Measurements from ENCODE around the gene IGF2R.
A peak's percentile ranks its signal among the peaks of the same experiment; 100 is the strongest.
"Not testable (repeated sequence)": the region's sequence is repeated elsewhere in the genome, so short reads cannot be mapped to it uniquely, and the experiment has no call there.

IGF2R gene

DNA sequence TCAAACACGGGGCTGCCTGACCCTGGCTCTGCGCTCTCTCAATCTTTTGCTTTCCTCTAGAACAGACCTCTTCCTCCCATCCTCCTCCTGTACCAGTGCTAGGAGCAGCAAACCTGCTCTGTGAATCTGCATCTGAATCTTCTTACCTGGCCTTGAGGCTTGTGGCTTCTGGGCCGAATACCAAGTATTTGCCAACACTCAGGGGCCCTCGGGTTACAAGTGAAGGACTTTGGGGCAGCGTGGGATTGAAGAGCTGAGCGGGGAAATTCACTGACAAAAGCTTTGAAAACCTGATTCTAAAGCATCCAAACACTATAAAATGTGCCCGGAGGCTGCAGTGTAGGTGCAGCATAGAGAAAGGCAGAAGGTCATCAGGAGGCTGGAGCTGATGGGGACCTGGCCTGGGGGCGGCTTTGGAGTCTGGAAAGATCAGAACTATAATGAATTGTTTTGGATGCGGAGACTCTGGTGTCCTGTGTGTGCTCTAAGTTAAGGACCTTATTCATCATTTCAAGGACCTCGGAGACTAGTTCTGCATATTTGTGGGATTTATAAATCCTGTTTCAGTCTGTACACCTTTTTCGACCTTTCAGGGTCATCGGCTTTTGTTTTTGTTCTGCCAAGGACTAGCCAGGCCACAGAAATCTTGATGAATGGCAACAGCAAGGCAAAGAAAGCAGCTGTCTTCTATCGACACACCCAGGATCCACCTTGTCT, 16.4 kb upstream of the IGF2R start:
- DNase-seq, result no peak

DNA sequence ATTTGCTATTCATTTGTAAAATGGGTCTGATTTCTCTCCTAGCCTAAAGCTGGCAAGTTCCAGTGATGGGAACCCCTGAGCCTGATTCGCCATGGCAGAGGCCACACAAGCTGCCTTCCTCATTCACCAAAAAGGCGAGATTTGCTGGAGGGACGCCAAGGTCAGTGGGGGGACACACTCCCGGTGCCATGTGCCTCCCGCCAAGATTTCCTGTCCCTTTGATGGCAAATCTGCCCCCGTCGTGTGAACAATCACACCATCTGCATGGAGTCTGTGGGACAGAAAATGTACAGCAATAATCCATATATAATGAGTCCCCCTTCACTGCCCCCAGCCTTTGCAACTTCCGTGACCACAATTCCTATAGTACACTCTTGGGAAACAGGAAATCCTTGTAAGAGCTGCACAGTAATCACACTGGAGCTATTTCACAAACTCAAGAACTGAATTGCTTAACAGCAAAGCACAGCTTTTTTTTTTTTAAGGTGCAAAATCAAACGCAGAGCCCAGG, 15.7 kb upstream of the IGF2R start:
- DNase-seq, result peak; percentile 98

DNA sequence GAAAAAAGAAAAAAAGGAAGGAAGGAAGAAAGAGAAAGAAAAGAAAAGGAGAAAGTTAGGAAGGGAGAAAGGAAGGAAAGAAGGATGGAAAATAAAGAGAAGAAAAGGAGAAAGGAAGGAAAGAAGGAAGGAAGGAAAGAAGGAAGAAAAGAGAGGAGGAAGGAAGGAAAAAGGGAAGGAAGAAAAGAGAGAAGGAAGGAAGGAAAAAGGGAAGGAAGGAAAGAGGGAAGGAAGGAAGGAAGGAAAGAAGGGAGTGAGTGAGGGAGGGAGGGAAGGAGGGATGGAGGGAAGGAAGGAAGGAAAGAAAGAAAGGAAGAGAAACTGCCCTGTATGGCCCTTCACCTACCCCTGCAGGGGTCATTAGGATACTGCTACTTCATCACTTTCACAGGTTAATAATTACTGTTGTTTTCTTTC, 12.9 kb upstream of the IGF2R start:
- no peak for DNase-seq

DNA sequence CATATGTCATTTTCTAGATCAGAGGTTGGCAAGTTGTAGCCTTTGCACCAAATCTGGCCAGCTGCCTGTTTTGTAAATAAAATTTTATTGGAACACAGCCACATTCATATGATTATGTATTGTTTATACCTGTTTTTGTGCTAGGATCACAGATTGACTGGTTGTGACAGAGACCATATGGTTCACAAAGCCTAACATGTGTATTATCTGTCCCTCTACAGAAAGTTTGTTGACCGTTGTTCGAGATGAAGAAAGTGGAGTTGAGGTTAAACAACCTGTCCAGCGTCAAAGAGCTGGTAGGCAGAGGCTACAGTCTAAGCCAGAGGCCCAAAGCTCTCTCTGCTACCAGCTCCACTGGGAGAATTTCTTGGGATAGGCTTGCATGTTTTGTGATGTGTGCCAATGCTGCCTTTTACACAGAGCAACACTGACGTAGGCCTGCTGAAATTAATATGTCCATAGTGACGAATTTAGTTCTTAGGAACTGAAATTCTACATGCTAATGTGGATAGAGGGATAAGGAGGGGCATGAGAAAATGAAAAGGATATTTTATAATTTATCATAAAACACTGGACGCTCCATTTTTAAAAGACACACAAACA, 11.7 kb upstream of the IGF2R start:
- no peak for DNase-seq

DNA sequence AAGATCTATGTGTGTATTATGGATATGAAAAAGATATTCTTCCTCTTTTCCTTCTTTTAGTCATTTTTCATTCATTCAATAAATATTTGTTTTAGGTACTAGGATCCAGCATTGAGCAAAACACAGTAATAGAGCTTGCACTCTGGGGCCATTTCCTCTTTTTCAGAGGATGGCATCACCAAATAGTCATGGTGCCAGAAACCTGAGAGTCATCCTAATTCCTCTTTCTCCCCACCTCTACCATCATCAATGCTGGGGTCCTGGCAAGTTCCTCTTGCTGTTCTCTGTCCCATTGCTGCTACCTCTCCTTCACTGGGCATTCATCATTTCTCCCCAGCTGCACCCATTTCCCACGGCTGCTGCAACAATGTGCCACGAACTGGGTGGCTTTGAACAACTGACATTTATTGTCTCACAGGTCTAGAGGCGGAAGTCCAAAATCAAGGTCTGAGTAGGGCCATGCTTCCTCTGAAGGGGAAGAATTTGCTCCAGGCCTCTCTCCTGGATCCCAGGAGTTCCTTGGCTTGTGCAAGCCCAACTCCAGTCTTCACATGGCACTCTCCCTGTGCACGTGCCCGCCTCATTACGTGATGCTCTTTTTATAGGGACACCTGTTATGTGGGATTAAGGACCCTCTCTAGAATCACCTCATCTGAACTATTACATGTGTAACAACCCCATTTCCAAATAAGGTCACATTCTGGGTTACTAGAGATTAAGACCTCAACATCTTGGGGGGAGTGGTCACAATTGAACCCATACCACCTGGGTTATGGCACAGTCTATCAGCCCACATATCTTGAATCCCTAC, 9.5 kb upstream of the IGF2R start:
- DNase-seq, result peak; percentile 87 to 92

DNA sequence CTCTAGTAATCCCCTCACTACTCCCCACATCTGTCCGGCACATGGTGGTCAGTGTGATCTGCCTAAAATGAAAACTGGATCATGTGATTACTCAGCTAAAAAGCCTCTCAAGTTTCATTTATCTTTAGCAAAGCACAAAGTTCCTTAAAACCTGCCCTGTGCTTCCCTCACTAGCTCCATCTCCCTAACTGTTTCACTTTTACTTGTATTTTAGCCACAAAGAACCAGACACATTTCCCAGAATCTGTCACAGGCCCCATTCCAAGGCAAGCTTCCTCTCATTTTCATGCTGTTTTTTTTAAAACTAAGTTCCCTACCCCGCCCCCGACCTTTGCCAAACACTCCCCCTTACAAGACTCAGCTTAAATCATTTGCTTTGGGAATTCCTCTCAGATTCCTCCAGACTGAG, 8.9 kb upstream of the IGF2R start:
- DNase-seq, result no peak

DNA sequence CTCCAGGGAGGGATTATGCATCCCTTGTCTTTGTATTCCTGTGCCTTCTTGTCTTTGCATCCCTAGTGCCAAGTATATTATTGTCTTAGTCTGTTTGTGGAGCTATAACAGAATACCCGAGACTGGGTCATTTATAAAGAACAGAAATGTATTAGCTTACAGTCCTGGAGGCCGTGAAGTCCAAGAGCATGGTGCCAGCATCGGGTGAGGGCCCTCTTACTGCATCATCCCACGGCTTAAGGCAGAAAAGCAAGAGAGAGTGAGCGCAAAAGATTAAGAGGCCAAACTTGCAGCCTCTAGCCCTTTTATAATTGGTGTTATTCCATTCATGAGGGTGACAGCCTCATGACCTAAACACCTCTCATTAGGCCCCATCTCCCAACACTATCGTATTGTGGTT, 8.4 kb upstream of the IGF2R start:
- DNase-seq, result no peak

DNA sequence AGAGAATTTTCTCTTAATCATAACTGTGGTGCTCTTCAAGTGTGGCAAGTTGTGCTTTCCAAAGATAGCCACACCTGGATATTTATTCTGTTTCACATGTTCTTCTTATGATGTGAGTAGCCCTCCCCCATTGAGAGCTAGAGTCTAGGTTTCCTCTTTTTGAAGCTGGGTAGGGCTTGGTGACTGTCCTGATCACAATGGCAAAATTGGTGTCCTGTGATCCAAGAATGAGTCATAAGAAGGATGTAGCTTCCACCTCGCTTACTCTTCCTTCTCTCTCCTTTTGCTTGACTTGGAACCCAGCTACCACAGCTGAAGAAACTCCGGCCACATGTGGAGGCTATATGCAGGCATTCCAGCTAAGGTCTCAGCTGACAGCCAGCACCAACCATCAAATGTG, 7.4 kb upstream of the IGF2R start:
- peak in 1 of 2 experiments; percentile 8 for DNase-seq

DNA sequence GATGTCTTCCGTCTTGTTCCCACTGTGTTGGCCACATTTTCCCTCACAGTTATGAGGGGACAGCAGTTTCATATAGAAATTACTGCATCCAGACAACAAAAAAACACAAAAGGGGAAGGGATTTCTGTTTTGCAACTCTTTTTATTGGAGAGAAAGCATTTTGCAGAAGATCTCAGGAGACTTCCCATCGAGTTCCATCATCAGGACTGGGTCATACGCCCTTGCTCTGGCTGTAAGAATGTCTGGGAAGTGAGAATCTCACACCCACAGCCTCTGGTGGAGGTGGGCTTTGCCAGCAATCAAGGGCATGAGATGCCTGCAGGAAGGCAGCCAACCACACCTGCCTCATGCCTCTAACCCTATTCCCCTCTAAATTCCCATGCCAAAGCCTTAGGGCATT, 5.8 kb upstream of the IGF2R start:
- DNase-seq, result no peak

DNA sequence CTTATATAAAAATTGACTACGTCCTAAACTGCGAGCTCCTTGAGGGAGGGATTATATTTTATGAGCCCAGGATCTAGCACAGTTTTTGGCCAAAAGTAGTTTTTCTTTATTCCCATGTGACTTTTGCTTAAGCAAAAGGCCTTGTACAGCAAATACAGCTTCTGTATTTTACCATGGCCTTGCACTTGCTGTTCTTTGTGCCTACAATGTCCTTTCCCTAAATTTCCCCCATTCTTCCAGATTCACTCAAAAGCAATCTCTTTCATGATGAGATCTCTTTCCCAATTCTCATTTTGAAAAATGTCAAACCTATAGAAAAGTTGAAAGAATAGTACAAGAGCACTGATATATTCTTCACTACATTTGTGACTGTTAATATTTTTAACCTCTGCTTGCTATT, 4.8 kb upstream of the IGF2R start:
- no peak for DNase-seq

DNA sequence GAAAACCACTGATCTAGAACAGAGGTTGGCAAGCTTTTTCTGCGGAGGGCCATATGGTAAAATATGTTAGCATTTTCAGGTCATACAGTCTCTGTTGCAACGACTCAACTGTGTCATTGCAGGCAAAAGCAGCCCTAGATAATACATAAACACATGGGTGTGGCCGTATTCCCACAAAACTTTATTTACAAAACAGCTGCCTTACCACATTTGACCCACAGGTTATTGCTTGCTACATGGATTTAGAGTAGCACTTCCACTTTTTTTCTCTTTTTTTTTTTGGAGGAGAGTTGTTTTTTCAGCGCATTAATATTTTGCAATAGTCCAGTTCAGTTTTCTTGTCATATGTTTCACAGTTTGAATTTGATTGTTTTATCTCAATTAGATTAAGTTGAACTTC, 2.5 kb upstream of the IGF2R start:
- peak; percentile 31 to 39 for DNase-seq

DNA sequence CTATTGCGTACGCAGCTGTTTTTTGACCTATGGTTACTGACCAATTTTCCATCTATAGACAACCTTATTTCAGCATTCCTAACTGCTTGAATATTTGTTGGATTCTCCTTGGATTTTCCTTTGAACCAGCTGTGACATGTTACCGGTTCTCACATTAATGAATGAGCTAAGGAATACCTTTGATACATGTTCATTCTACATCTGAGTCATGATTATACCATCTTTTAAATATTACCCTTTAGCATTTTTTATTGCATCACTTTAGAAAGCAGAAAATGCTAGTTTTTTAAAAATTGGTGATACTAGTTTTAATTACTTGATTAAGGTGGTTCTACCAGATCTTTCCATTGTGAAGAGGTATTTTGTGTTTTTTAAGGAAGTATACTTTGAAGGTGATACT, 1.9 kb upstream of the IGF2R start:
- DNase-seq, result no peak

DNA sequence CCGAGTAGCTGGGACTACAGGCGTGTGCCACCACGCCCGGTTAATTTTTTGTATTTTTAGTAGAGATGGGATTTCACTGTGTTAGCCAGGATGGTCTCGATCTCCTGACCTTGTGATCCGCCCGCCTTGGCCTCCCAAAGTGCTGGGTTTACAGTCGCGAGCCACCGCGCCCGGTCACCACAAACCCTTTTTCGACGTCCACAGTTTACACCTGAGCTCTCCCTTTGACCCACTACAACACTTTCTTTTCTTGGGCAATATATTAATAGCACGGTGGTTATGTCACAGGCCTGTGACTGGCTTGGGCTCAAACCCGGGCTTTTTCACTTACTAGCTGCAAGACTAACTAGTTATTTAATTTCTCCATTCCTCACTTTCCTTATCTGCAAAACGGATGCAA, 1.3 kb upstream of the IGF2R start:
- DNase-seq, result not testable (repeated sequence)

DNA sequence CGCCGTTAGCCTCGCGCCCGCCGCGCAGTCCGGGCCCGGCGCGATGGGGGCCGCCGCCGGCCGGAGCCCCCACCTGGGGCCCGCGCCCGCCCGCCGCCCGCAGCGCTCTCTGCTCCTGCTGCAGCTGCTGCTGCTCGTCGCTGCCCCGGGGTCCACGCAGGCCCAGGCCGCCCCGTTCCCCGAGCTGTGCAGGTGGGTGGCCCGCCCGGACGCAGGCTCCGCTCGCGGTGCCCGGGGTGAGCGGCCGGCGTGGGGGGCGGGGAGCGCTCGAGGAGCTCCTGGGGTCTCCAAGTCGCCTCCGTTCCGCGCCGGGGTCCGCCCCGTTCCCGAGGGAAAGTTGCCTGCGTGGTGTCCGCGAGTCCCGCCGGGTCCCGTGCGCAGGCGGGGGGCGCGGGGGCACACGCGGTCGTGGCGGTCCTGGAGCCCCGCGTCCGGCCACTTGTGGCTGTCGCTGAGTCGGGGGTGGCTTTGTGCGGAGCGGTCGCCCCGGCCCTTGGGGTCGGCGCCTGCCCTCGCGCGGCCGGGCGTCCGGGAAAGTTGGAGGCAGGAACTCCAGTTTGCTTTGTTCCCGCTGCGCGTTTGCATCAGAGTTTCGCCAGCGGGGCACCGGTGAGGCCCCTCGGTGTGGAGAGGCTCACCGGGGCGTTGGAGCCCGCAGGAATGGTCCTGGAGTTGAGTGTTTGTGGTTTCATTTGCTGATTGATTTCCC, 476 bp downstream of the IGF2R start:
- DNase-seq, result no peak

DNA sequence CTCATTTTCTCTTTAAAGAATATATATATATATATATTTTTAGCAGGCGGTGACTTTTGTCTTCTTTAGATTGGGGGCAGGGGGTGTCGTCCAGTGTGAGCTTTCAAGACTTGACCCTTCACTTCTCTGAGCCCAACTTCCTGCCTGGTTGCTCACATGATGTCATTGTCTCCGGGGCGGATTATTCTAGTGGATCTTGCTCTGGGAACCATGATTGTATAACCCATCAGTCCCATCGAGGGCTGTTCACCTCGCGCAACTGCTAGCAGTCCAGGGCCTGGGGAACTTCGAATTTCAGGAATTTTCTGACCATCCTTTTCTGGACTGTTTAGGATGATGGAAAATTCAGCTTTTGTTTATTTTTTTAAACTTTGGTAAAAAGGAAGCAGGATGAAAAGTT, 1.0 kb downstream of the IGF2R start:
- peak; percentile 14 to 39 for DNase-seq

DNA sequence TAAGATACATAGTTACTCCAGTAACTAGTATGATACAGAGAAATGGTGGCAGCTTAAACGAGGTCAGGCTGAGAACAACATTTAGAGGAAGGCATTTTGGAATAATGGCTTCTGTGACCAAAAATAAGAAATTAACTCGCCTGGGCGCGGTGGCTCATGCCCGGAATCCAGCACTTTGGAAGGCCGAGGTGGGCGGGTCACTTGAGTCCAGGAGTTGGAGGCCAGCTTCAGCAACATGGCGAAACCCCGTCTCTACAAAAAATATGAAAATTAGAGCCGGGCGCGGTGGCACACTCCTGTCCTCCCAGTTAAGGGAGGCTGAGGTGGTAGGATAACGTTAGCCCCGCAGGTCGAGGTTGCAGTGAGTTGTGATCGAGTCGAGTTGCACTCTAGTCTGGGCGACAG, 1.8 kb downstream of the IGF2R start:
- no peak for DNase-seq

DNA sequence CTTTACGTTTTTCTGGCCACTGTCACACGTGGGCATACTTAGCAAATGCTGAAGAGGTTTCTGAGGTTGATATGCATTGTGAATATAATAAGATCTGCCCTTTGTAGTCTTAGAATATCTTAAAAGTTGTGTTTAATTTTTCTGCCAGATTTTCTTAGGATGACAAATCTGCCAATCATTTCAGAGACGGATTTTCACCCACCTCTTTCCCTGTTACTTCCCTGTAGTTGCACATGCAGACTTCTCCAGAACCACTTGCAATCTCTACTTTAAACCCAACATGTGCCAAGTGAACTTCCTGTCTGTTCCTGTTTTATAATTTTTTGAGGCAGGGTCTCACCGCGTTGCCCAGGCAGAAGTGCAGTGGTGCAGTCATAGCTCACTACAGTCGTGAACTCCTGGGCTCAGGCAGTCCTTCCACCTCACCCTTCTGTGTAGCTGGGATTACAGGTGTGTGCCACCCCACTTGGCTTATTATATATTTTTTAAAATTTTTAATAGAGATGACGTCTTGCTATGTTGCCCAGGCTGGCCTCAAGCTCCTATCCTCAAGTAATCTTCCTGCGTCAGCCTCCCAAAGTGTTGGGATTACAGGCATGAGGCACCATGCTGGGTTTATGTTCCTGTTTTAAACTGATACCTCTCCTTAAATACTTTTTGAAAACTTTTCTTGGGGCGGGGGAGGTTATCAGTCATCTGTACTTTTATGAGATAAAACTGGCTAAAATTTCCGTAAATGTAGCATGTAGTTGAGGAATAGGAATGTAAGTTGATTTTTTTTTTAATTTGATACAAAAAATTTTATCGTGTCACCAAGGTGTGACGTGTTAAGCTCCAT, 2.7 kb downstream of the IGF2R start:
- no peak for DNase-seq

DNA sequence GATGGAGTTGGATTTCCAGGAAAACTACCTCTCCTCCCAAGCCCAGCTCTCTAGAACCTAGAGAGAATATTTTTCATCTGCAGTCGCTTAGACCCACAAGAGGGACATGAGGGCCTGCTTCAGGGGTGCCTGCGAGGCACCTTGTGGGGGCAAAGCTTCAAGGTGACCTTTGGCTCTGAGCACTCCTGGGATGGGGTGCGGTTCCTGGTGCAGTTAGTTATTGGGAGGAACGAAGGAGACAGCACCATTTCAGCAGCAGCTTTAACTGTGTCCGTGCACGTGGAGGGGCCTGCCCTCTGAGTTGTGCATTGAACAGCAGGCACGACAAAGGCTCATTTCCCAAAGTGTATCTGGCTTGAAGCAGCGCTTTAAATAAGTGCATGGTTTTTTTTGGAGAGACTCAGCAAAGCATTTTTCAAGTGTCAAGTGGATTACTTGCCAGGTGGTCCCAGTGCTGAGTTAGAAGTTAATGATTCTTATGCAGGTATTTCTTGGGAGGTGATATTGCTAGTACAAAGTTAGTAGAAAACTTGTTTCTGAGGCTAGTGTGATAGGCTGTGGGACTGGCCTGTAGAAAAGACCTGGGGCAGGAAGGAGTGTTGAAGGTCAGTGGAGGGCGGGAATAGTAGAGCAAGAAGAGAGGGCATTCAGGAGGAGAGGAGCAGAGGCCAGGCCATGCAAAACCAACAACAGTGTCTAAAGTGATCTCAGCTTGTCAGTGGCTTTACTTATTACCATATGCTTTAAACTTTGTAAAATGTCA, 3.8 kb downstream of the IGF2R start:
- no peak for DNase-seq

DNA sequence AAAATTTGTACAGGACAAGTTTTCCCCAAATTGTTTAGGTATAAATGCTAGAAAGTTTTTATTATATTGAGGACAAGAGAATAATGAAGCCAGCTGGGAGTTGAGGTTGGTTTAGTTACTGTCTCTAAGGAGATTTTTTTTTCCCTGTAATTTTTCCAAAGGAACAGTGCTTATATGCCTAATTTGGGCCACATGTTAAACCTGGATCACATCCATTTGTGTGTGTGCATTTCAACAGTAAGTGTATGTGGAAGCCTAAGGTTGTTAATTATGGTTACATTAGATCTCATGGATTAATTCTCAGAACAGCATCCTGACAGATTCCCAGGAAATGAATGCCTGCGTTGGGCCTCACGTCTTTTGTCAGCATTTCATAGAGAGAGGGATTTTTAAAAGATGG, 4.5 kb downstream of the IGF2R start:
- no peak for DNase-seq

DNA sequence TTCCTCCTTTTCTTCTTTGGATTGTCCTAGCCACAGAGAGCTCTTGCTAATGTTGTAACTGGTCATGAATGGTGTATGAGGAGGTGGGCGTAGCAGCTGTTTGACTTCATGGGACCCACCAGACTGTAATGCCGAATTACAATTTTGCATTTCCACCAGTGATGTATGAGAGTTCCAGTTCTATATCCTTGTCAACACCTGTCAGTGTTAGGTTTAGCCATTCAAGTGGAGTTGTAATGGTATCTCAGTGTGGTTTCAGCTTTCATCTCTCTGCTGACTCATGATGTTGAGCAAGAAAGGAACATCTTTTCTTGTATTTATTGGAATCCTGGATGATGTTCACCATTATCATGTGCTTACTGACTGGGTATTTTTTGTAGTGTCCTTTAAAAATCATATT, 5.1 kb downstream of the IGF2R start:
- peak; percentile 32 to 56 for DNase-seq

DNA sequence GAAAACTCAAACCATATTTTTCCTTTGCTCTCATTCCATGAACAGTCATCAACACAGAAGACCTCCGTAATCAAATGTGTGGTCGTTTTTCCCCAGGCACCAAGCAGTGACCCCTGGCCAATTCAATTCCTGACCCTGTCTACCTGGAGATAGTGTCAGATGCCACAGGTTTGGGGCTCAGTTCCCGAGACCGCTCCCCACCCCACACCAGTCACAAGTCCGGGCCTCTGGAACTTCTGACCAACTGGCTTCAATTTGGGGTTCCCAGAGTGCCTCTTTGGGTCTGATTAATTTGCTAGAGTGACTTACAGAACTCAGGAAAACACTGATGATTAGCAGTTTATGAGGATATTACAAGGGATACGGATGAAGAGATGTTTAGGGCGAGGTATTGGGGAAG, 6.0 kb downstream of the IGF2R start:
- no peak for DNase-seq

Data from AML-193 (cell line).